ENCODE data around the gene GLIS1.

The GLIS1 gene

DNA sequence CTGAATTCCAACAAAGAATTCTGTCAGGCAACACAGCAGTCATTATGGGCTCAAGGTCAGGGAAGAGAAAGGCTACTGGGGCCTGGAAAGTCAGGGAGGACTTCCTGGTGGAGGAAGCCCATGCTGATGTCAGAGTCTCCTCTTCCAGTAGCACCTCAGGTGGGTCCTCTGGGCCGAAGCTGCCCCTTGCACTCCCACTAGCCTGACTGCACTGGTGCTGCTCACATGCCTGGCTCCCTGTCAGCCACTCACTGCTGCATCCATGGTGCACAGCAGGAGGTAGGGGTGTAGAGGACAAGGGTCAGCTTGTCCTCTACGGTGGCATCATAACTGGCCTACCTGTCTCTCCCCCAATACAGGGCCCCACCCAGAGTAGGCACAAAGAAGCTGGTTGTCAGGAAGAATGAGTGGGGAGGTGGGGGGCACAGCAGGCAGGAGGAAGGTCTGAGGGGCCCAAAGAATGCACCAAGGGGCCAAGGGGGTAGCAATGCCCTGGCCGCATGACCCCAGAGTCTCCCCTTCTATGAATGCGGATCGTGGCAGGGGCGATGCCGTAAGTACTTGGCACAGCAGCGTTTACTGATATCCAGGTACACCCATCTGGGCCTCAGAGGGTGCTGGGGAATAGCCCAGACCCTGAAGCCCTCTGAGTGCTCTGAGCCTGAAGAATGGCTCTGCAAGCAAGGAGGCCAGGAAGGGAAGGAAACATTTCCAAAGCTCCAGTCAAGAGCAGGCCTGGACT, 80.3 kb downstream of the GLIS1 start:
- DNase-seq (ENCODE audit: low spot score), result no peak

DNA sequence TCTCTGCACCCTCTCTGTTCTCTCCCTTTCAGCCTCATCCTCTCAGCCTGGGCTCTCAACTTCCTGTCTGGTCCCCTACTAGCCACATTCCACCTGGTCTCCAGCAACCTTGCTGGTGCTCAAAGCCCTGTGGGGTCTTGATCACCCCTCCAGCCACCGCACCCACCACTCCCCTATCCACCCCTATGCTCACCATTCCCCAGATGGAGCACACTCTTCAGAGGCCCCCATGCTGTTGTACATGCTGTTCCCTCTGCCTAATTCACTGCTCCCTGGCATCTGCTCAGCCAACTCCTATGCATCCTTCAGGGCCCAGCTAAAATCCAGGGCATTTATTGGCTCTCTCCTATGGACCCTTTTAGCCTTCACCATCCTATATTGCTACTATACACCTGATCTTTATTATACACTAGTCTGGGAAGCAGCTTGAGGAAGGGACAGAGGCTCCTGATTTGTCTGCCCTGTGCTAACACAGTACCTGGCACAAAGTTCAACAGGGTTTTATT, 81.0 kb downstream of the GLIS1 start:
- no peak for DNase-seq (ENCODE audit: low spot score)
- TF ChIP-seq, protein P1, sequence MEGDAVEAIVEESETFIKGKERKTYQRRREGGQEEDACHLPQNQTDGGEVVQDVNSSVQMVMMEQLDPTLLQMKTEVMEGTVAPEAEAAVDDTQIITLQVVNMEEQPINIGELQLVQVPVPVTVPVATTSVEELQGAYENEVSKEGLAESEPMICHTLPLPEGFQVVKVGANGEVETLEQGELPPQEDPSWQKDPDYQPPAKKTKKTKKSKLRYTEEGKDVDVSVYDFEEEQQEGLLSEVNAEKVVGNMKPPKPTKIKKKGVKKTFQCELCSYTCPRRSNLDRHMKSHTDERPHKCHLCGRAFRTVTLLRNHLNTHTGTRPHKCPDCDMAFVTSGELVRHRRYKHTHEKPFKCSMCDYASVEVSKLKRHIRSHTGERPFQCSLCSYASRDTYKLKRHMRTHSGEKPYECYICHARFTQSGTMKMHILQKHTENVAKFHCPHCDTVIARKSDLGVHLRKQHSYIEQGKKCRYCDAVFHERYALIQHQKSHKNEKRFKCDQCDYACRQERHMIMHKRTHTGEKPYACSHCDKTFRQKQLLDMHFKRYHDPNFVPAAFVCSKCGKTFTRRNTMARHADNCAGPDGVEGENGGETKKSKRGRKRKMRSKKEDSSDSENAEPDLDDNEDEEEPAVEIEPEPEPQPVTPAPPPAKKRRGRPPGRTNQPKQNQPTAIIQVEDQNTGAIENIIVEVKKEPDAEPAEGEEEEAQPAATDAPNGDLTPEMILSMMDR (IDR thresholded peaks at IDR 0.05; ENCODE audit: extremely low read depth, missing control alignments), result no peak

More for the DNA sequence above, 80.3 kb downstream of the GLIS1 start:
- TF ChIP-seq, protein P1 (IDR thresholded peaks at IDR 0.05; ENCODE audit: extremely low read depth, missing control alignments), result no peak

DNA sequence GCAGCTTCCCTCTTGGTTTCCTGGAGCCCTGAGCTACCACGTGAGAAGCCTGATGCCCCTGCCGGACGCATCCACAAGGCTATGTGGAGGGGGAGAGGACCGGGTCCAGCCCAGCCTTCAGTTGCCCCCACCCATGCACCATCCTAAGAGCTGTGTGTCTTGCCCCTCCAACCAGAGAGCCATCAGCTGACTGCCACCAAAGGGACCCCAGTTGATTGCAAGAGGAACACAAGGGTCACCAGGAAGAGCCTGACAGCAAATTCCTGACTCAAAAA, 81.5 kb downstream of the GLIS1 start:
- TF ChIP-seq, protein P1 (IDR thresholded peaks at IDR 0.05; ENCODE audit: extremely low read depth, missing control alignments), result no peak
- DNase-seq (ENCODE audit: low spot score), result no peak

DNA sequence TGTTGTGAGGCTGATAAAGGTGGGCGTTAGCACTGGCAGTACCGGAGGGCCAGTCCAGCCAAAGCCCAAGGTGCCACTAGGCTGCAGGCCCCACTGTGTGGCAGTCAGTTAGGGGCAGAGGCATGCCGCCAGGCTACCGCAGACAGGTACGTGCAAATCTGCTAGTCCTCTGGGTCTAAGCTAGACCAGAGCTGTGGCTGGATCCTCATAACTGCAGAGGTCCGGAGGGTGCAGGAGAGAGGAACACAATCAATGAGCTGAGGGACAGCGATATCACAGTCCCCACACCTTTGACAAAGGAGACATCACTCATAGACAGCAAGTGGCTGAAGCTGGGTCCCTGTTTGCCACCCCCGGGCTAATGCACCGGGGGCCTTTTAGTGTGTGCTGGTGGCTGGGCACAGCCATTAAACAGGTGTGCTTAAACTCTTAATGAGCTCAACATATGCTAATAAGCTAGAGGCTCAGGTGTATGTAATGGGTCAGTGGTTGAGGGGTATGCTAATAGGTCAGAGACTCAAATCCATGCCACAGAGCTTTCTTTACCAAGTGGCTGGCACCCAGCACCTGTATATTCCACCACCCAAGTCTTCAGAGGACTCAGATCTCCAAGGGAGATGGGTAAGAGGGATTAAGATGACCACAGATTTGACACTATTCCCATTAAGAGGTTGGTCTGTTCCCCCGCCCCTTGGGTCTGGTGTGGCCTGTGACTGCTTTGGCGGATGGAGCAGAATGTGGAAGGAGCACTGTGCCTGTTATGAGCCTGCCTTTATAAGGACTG, 82.0 kb downstream of the GLIS1 start:
- TF ChIP-seq, protein P1 (IDR thresholded peaks at IDR 0.05; ENCODE audit: extremely low read depth, missing control alignments), result no peak

DNA sequence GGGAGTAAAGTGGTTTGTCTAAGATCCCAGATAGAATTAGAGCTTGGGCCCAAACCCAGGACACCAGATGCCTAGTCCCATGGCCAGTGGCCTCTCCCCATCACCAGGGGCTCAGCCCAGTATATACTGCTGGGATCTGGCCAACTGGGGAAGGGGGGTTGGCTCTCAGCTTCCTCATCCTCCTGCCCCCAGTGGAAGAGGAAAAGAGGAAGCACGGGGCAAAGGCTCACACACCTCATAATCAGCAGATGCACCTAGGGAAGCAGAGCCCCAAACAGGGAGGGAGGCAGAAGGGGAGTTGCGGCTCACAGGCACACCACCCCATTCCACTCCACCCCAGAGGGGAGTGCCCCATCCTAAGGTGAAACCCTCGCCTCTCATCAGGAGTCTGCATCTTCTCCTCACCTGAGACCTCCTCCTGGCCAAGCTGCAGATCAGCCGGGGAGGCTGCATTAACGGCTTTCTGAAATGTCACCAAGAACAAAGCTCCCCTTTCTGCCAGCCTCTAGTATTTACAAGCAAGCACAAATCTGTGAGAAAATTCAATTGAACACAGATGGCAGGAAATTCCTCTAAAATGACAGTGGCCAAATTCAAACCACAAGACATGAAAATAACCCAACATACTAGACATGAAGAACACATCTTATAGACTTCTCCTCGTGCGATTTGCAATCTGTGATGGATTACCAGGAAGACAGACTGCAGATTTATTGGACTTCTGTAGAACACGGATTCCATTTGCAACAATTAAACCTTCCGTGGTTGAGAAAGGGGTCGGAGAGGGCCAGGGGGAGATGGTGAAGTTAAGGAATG, 82.8 kb downstream of the GLIS1 start:
- DNase-seq (ENCODE audit: low spot score), result no peak
- TF ChIP-seq, protein P1 (IDR thresholded peaks at IDR 0.05; ENCODE audit: extremely low read depth, missing control alignments), result no peak

More for the DNA sequence above, 82.0 kb downstream of the GLIS1 start:
- no peak for DNase-seq (ENCODE audit: low spot score)

DNA sequence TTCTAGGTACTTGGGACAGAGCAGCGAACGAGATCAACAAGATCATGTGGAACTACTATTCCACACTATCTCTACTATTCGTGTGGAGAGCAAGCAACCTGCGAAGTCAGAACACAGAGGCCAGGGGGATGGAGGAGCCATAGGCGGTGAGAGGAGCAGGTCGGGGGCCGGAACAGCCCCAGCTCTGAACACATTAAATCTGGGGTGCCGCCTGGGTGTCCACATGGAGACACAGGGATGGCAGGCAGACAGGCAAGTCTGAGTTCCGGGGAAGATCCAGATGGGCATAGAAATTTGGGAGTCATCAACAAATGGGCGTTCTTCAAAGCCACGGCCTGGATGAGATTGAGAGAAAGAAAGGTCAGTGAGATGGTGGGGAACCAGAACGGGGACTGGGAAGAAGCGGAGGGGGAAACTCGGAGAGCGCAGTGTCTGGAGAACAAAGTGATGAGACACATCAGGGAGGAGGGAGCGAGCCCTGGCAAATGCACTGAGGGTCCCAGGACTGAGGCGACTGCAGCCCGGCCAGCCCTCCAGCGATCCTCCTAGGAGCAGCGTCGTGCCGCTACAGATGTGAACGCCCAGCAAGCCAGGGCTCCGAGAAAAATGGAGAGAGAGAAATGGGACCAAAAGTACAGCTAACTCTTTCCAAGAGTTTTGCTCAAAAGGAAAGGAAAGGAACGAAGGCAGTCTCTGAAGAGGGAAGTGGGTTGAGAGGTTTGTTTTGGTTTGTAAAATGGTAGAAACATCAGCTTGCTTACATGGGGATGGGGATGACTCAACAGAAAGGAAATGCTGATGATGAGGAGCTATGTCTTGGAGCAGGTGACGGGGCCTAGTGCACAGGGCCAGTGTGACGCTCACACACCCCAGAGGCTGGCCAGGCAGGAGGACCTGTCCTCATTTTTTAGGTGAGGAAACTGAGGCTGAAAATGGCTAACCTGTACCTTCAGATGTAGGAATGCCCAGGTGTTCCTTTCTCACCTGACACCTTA, 84.5 kb downstream of the GLIS1 start:
- no peak for DNase-seq (ENCODE audit: low spot score)

More for the DNA sequence above, 84.5 kb downstream of the GLIS1 start:
- TF ChIP-seq, protein P1 (IDR thresholded peaks at IDR 0.05; ENCODE audit: extremely low read depth, missing control alignments), result no peak

Data from GM20000 (cell line).